ENCODE measurements around the gene TTYH2. TPM values are rescaled to one million over a fixed set of nuclear protein-coding genes. Genes with fewer than 3 reads are reported as not detected.

TTYH2 gene
- total and polyA plus RNA-seq, 5 donors from 2014 or later: 6.7 to 23.3 (median 10.8) TPM

- H3K4me3 Mint-ChIP-seq: no peak overlapping the region
- H3K27ac ChIP-seq (ENCODE audit: insufficient read depth, low read length, poor library complexity, severe bottlenecking): no peak overlapping the region
Observed at GRCh38 chr17:74295625-74296547, 82.5 kb downstream of the TTYH2 start.

GRCh38 chr17:74296548-74296936, 83.2 kb downstream of the TTYH2 start:
- H3K36me3 ChIP-seq (ENCODE audit: control insufficient read depth, insufficient read depth, low read length): no peaks in the 10 kb centered on the region
- Mint-ChIP-seq H3K4me1 (peaks cover 9 to 39% (median 27%) of the 10 kb centered on the region in 4 donors), H3K27ac (peak overlapping the region; percentile 14 to 76 (median 62)), H3K27me3 (peaks cover 4% of the 10 kb centered on the region), H3K4me3 (no peak overlapping the region), H3K36me3 (no peaks in the 10 kb centered on the region), H3K9me3 (peaks cover 0 to 2% (median 0%) of the 10 kb centered on the region in 7 donors)
- no peaks in the 10 kb centered on the region for H3K9me3 ChIP-seq (ENCODE audit: control insufficient read depth in 2 of 2, low read length in 2 of 2)
- ATAC-seq (ENCODE audit: low read depth in 2 of 2) (peak; percentile 43 to 58), DNase-seq (peak in 2 of 3 donors; percentile 34 to 77)
- H3K4me3 ChIP-seq (ENCODE audit: low read depth, low read length): no peak overlapping the region
- no peaks in the 10 kb centered on the region for H3K27me3 ChIP-seq (ENCODE audit: control insufficient read depth, insufficient read depth, low read length)
- H3K4me1 ChIP-seq (ENCODE audit: control insufficient read depth, insufficient read depth, low read length, poor library complexity, severe bottlenecking): peaks cover 16% of the 10 kb centered on the region
- H3K27ac ChIP-seq (ENCODE audit: insufficient read depth, low read length, poor library complexity, severe bottlenecking): no peak overlapping the region

More at GRCh38 chr17:74295625-74296547, 82.5 kb downstream of the TTYH2 start:
- ATAC-seq (ENCODE audit: low read depth in 2 of 2): no peak
- peaks cover 0 to 2% (median 0%) of the 10 kb centered on the region in 7 donors for H3K9me3 Mint-ChIP-seq
- H3K27ac Mint-ChIP-seq: peak overlapping the region in 2 of 3 donors; percentile 60 to 62
- H3K4me1 Mint-ChIP-seq: peaks cover 4 to 33% (median 23%) of the 10 kb centered on the region in 4 donors
- no peaks in the 10 kb centered on the region for H3K36me3 ChIP-seq (ENCODE audit: control insufficient read depth, insufficient read depth, low read length)
- no peak overlapping the region for H3K4me3 ChIP-seq (ENCODE audit: low read depth, low read length)
- H3K9me3 ChIP-seq (ENCODE audit: control insufficient read depth in 2 of 2, low read length in 2 of 2): no peaks in the 10 kb centered on the region
- no peaks in the 10 kb centered on the region for H3K27me3 ChIP-seq (ENCODE audit: control insufficient read depth, insufficient read depth, low read length)
- peaks cover 11% of the 10 kb centered on the region for H3K4me1 ChIP-seq (ENCODE audit: control insufficient read depth, insufficient read depth, low read length, poor library complexity, severe bottlenecking)
- no peaks in the 10 kb centered on the region for H3K36me3 Mint-ChIP-seq
- H3K27me3 Mint-ChIP-seq: no peaks in the 10 kb centered on the region
- DNase-seq: no peak

GRCh38 chr17:74297941-74298340, 84.6 kb downstream of the TTYH2 start:
- DNase-seq (peak in 1 of 3 donors; percentile 19), ATAC-seq (ENCODE audit: low read depth in 2 of 2) (no peak)
- H3K27ac ChIP-seq (ENCODE audit: insufficient read depth, low read length, poor library complexity, severe bottlenecking): no peak overlapping the region
- H3K36me3 ChIP-seq (ENCODE audit: control insufficient read depth, insufficient read depth, low read length): no peaks in the 10 kb centered on the region
- H3K4me1 ChIP-seq (ENCODE audit: control insufficient read depth, insufficient read depth, low read length, poor library complexity, severe bottlenecking): peaks cover 16% of the 10 kb centered on the region
- Mint-ChIP-seq H3K4me3 (peak overlapping the region in 1 of 4 donors; percentile 33), H3K4me1 (peaks cover 9 to 43% (median 27%) of the 10 kb centered on the region in 4 donors), H3K36me3 (no peaks in the 10 kb centered on the region), H3K27me3 (peaks cover 4% of the 10 kb centered on the region), H3K9me3 (peaks cover 0 to 2% (median 0%) of the 10 kb centered on the region in 7 donors), H3K27ac (peak overlapping the region; percentile 26 to 83 (median 75))
- no peak overlapping the region for H3K4me3 ChIP-seq (ENCODE audit: low read depth, low read length)
- H3K9me3 ChIP-seq (ENCODE audit: control insufficient read depth in 2 of 2, low read length in 2 of 2): no peaks in the 10 kb centered on the region
- H3K27me3 ChIP-seq (ENCODE audit: control insufficient read depth, insufficient read depth, low read length): no peaks in the 10 kb centered on the region

GRCh38 chr17:74298778-74299177, 85.4 kb downstream of the TTYH2 start:
- H3K4me3 ChIP-seq (ENCODE audit: low read depth, low read length): no peak overlapping the region
- no peak for ATAC-seq (ENCODE audit: low read depth in 2 of 2)
- no peaks in the 10 kb centered on the region for H3K9me3 ChIP-seq (ENCODE audit: control insufficient read depth in 2 of 2, low read length in 2 of 2)
- H3K27ac ChIP-seq (ENCODE audit: insufficient read depth, low read length, poor library complexity, severe bottlenecking): no peak overlapping the region
- H3K4me1 Mint-ChIP-seq: peaks cover 9 to 40% (median 27%) of the 10 kb centered on the region in 4 donors
- no peak for DNase-seq
- H3K36me3 ChIP-seq (ENCODE audit: control insufficient read depth, insufficient read depth, low read length): no peaks in the 10 kb centered on the region
- H3K36me3 Mint-ChIP-seq: no peaks in the 10 kb centered on the region
- H3K4me1 ChIP-seq (ENCODE audit: control insufficient read depth, insufficient read depth, low read length, poor library complexity, severe bottlenecking): peaks cover 16% of the 10 kb centered on the region
- H3K27ac Mint-ChIP-seq: peak overlapping the region in 2 of 3 donors; percentile 62 to 78
- peaks cover 4% of the 10 kb centered on the region for H3K27me3 Mint-ChIP-seq
- H3K27me3 ChIP-seq (ENCODE audit: control insufficient read depth, insufficient read depth, low read length): no peaks in the 10 kb centered on the region
- no peak overlapping the region for H3K4me3 Mint-ChIP-seq
- peaks cover 0 to 2% (median 0%) of the 10 kb centered on the region in 7 donors for H3K9me3 Mint-ChIP-seq

GRCh38 chr17:74299226-74300009, 86.0 kb downstream of the TTYH2 start:
- ATAC-seq (ENCODE audit: low read depth in 2 of 2): no peak
- H3K36me3 ChIP-seq (ENCODE audit: control insufficient read depth, insufficient read depth, low read length): no peaks in the 10 kb centered on the region

GRCh38 chr17:74303305-74303704, 89.9 kb downstream of the TTYH2 start:
- no peaks in the 10 kb centered on the region for H3K9me3 ChIP-seq (ENCODE audit: control insufficient read depth in 2 of 2, low read length in 2 of 2)
- Mint-ChIP-seq H3K36me3 (no peaks in the 10 kb centered on the region), H3K9me3 (no peaks in the 10 kb centered on the region), H3K4me3 (no peak overlapping the region), H3K27me3 (peaks cover 7% of the 10 kb centered on the region), H3K4me1 (peaks cover 5 to 33% (median 12%) of the 10 kb centered on the region in 4 donors), H3K27ac (peak overlapping the region in 1 of 3 donors; percentile 25)
- no peak overlapping the region for H3K27ac ChIP-seq (ENCODE audit: insufficient read depth, low read length, poor library complexity, severe bottlenecking)
- no peaks in the 10 kb centered on the region for H3K36me3 ChIP-seq (ENCODE audit: control insufficient read depth, insufficient read depth, low read length)
- H3K27me3 ChIP-seq (ENCODE audit: control insufficient read depth, insufficient read depth, low read length): no peaks in the 10 kb centered on the region
- peaks cover 5% of the 10 kb centered on the region for H3K4me1 ChIP-seq (ENCODE audit: control insufficient read depth, insufficient read depth, low read length, poor library complexity, severe bottlenecking)
- no peak for ATAC-seq (ENCODE audit: low read depth in 2 of 2)
- no peak overlapping the region for H3K4me3 ChIP-seq (ENCODE audit: low read depth, low read length)
- no peak for DNase-seq

More at GRCh38 chr17:74299226-74300009, 86.0 kb downstream of the TTYH2 start:
- Mint-ChIP-seq H3K9me3 (peaks cover 0 to 2% (median 0%) of the 10 kb centered on the region in 7 donors), H3K4me3 (no peak overlapping the region), H3K27me3 (peaks cover 4% of the 10 kb centered on the region), H3K36me3 (no peaks in the 10 kb centered on the region), H3K27ac (peak overlapping the region in 1 of 3 donors; percentile 78), H3K4me1 (peaks cover 9 to 40% (median 27%) of the 10 kb centered on the region in 4 donors)
- Histone ChIP-seq H3K27me3 (ENCODE audit: control insufficient read depth, insufficient read depth, low read length) (no peaks in the 10 kb centered on the region), H3K4me3 (ENCODE audit: low read depth, low read length) (no peak overlapping the region), H3K9me3 (ENCODE audit: control insufficient read depth in 2 of 2, low read length in 2 of 2) (no peaks in the 10 kb centered on the region), H3K27ac (ENCODE audit: insufficient read depth, low read length, poor library complexity, severe bottlenecking) (no peak overlapping the region), H3K4me1 (ENCODE audit: control insufficient read depth, insufficient read depth, low read length, poor library complexity, severe bottlenecking) (peaks cover 16% of the 10 kb centered on the region)
- DNase-seq: no peak

GRCh38 chr17:74304184-74304583, 90.8 kb downstream of the TTYH2 start:
- H3K4me3 Mint-ChIP-seq: no peak overlapping the region
- no peak for ATAC-seq (ENCODE audit: low read depth in 2 of 2)
- Histone ChIP-seq H3K27me3 (ENCODE audit: control insufficient read depth, insufficient read depth, low read length) (no peaks in the 10 kb centered on the region), H3K9me3 (ENCODE audit: control insufficient read depth in 2 of 2, low read length in 2 of 2) (no peaks in the 10 kb centered on the region), H3K4me1 (ENCODE audit: control insufficient read depth, insufficient read depth, low read length, poor library complexity, severe bottlenecking) (peaks cover 5% of the 10 kb centered on the region), H3K36me3 (ENCODE audit: control insufficient read depth, insufficient read depth, low read length) (no peaks in the 10 kb centered on the region), H3K4me3 (ENCODE audit: low read depth, low read length) (no peak overlapping the region), H3K27ac (ENCODE audit: insufficient read depth, low read length, poor library complexity, severe bottlenecking) (no peak overlapping the region)
- peaks cover 7% of the 10 kb centered on the region for H3K27me3 Mint-ChIP-seq
- peaks cover 0 to 1% (median 0%) of the 10 kb centered on the region in 7 donors for H3K9me3 Mint-ChIP-seq
- peaks cover 5 to 28% (median 12%) of the 10 kb centered on the region in 4 donors for H3K4me1 Mint-ChIP-seq
- no peak for DNase-seq
- no peak overlapping the region for H3K27ac Mint-ChIP-seq
- H3K36me3 Mint-ChIP-seq: no peaks in the 10 kb centered on the region
